Hematopoietic multipotent progenitor cell treated with erythropoietin and hydrocortisone succinate and interleukin-3 and kit ligand, for 8 days (in vitro differentiated cells): ENCODE data around the gene PCED1B.

Experiments
- DNase-seq: peaks from one replicate; pipeline ENCODE4 v3.0.0-alpha.2; 2015

The PCED1B gene

GRCh38 chr12:47280543-47281300 lies 201.3 kb downstream of the PCED1B start:
- peak; percentile 91 for DNase-seq

DNA sequence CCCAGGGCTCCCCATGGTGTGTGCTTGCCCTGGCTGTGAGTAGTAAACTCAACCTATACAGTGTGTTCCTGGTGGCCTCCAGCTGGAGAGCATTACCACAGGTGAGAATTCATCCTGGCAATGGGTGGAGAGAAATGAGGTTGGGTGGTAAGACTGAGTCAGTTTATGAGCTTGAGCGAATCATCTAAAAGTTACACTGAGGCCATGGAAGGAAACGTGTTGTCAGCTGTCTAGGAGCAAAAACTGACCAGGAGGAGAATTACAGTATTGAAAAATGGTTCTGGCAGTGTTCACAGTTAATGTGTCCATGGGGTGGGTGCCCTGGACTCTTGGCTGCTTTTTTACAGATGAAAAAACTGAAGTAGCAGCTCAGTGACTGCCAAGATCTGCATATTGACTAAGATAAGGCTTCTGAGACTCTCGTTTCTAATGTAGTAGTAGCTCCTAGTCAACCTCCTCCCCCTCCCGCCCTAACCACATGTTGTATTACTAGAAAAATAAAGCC lies 202.3 kb downstream of the PCED1B start:
- peak; percentile 91 for DNase-seq

GRCh38 chr12:47282206-47282605 lies 202.8 kb downstream of the PCED1B start:
- no peak for DNase-seq
